HUES64 (cell line): ENCODE results near the gene JCHAIN.
"Not testable (repeated sequence)": the region's sequence is repeated elsewhere in the genome, so short reads cannot be mapped to it uniquely, and the experiment has no call there.

Source experiments
- H3K27ac ChIP-seq: 2 replicates; pipeline ENCODE4 v1.7.0; 2013; ENCODE audit warnings: low read depth, low read length, inconsistent platforms
- H3K27me3 ChIP-seq: 2 replicates; pipeline ENCODE4 v1.6.1; 2013; ENCODE audit warnings: mild to moderate bottlenecking, low read length; ENCODE audit not compliant: insufficient read depth
- H3K36me3 ChIP-seq: 2 replicates; pipeline ENCODE4 v1.6.1; 2013; ENCODE audit warnings: mild to moderate bottlenecking, low read length; ENCODE audit not compliant: insufficient read depth
- H3K4me1 ChIP-seq: 2 replicates; pipeline ENCODE4 v1.6.1; 2013; ENCODE audit warnings: mild to moderate bottlenecking, low read length, moderate library complexity; ENCODE audit not compliant: insufficient read depth
- H3K4me3 ChIP-seq: 2 replicates; pipeline ENCODE4 v1.5.1; 2013; ENCODE audit warnings: mild to moderate bottlenecking, low read length, moderate library complexity
- H3K9ac ChIP-seq: 2 replicates; pipeline ENCODE4 v1.6.1; 2013; ENCODE audit warnings: mild to moderate bottlenecking, low read depth, low read length
- H3K9me3 ChIP-seq: 2 replicates; pipeline ENCODE4 v1.6.1; 2013; ENCODE audit warnings: low read depth, low read length; ENCODE audit not compliant: insufficient read depth
- WGBS: fragments of 150-250, 120-280 bp; methylation state at CpG from one replicate; pipeline ENCODE4 v1.1.7; 2013; ENCODE audit warnings: missing lambda C conversion rate; 5-methylcytosine and 5-hydroxymethylcytosine counted together

The JCHAIN gene

GRCh38 chr4:70667740-70668535 lies 1.6 kb upstream of the JCHAIN start:
- 89% methylated on average over 2 of the region's 3 CpGs for WGBS
- Histone ChIP-seq H3K4me1 (no peaks in the 10 kb centered on the region), H3K27me3 (no peaks in the 10 kb centered on the region), H3K9ac (no peak overlapping the region), H3K4me3 (no peak overlapping the region), H3K9me3 (no peaks in the 10 kb centered on the region), H3K36me3 (no peaks in the 10 kb centered on the region), H3K27ac (no peak overlapping the region)

GRCh38 chr4:70661309-70661922 lies 4.9 kb downstream of the JCHAIN start:
- H3K27ac ChIP-seq, H3K9me3 ChIP-seq, H3K9ac ChIP-seq, H3K36me3 ChIP-seq, H3K27me3 ChIP-seq, H3K4me3 ChIP-seq, H3K4me1 ChIP-seq: not testable (repeated sequence)
- WGBS = 94% methylated on average over 4 of the region's 5 CpGs

- Histone ChIP-seq H3K4me1 (no peaks in the 10 kb centered on the region), H3K9me3 (no peaks in the 10 kb centered on the region), H3K4me3 (no peak overlapping the region), H3K36me3 (no peaks in the 10 kb centered on the region), H3K27ac (no peak overlapping the region), H3K27me3 (no peaks in the 10 kb centered on the region), H3K9ac (no peak overlapping the region)
- 84% methylated on average over 4 of the region's 4 CpGs for WGBS
Measured at GRCh38 chr4:70660106-70660505, 6.2 kb downstream of the JCHAIN start.

- no peaks in the 10 kb centered on the region for H3K4me1 ChIP-seq
- H3K4me3 ChIP-seq = no peak overlapping the region
- H3K36me3 ChIP-seq = no peaks in the 10 kb centered on the region
- 89% methylated on average over 3 of the region's 3 CpGs for WGBS
- no peak overlapping the region for H3K9ac ChIP-seq
- H3K27me3 ChIP-seq = no peaks in the 10 kb centered on the region
- no peaks in the 10 kb centered on the region for H3K9me3 ChIP-seq
- H3K27ac ChIP-seq = no peak overlapping the region
Measured at GRCh38 chr4:70658418-70658817, 7.9 kb downstream of the JCHAIN start.

- Histone ChIP-seq H3K4me1 (no peaks in the 10 kb centered on the region), H3K27ac (no peak overlapping the region), H3K9me3 (no peaks in the 10 kb centered on the region), H3K9ac (no peak overlapping the region), H3K36me3 (no peaks in the 10 kb centered on the region), H3K4me3 (no peak overlapping the region), H3K27me3 (no peaks in the 10 kb centered on the region)
- 96% methylated on average over 4 of the region's 5 CpGs for WGBS
Measured at GRCh38 chr4:70657326-70657725, 9.0 kb downstream of the JCHAIN start.

GRCh38 chr4:70654605-70655011 lies 11.7 kb downstream of the JCHAIN start:
- H3K4me1 ChIP-seq = no peaks in the 10 kb centered on the region
- no peaks in the 10 kb centered on the region for H3K9me3 ChIP-seq
- no peak overlapping the region for H3K4me3 ChIP-seq
- no peaks in the 10 kb centered on the region for H3K27me3 ChIP-seq
- no peak overlapping the region for H3K9ac ChIP-seq
- no peaks in the 10 kb centered on the region for H3K36me3 ChIP-seq
- 94% methylated on average over 3 of the region's 5 CpGs for WGBS
- H3K27ac ChIP-seq = no peak overlapping the region

GRCh38 chr4:70651864-70652506 lies 14.3 kb downstream of the JCHAIN start:
- Histone ChIP-seq H3K27ac (no peak overlapping the region), H3K4me1 (no peaks in the 10 kb centered on the region), H3K9me3 (no peaks in the 10 kb centered on the region), H3K36me3 (no peaks in the 10 kb centered on the region), H3K27me3 (no peaks in the 10 kb centered on the region), H3K9ac (no peak overlapping the region), H3K4me3 (no peak overlapping the region)
- WGBS = 47% methylated on average over 3 of the region's 4 CpGs

- not testable (repeated sequence) for H3K27me3 ChIP-seq, H3K4me1 ChIP-seq, H3K27ac ChIP-seq, H3K9me3 ChIP-seq, H3K4me3 ChIP-seq, H3K36me3 ChIP-seq, H3K9ac ChIP-seq
- 88% methylated on average over 2 of the region's 4 CpGs for WGBS
Measured at GRCh38 chr4:70650741-70651140, 15.6 kb downstream of the JCHAIN start.

GRCh38 chr4:70640192-70640591 lies 26.1 kb downstream of the JCHAIN start:
- no peaks in the 10 kb centered on the region for H3K4me1 ChIP-seq
- 85% methylated on average over 2 of the region's 2 CpGs for WGBS
- H3K36me3 ChIP-seq = no peaks in the 10 kb centered on the region

GRCh38 chr4:70637239-70637913 lies 28.9 kb downstream of the JCHAIN start:
- H3K4me3 ChIP-seq = no peak overlapping the region
- H3K9me3 ChIP-seq = no peaks in the 10 kb centered on the region
- 92% methylated on average over 5 of the region's 8 CpGs for WGBS
- H3K27ac ChIP-seq = no peak overlapping the region
- H3K36me3 ChIP-seq = no peaks in the 10 kb centered on the region
- no peak overlapping the region for H3K9ac ChIP-seq
- no peaks in the 10 kb centered on the region for H3K4me1 ChIP-seq
- H3K27me3 ChIP-seq = no peaks in the 10 kb centered on the region

More at GRCh38 chr4:70640192-70640591, 26.1 kb downstream of the JCHAIN start:
- Histone ChIP-seq H3K27ac (no peak overlapping the region), H3K27me3 (no peaks in the 10 kb centered on the region), H3K9me3 (no peaks in the 10 kb centered on the region), H3K9ac (no peak overlapping the region), H3K4me3 (no peak overlapping the region)

- Histone ChIP-seq H3K4me3 (no peak overlapping the region), H3K27me3 (no peaks in the 10 kb centered on the region), H3K36me3 (no peaks in the 10 kb centered on the region), H3K9ac (no peak overlapping the region), H3K4me1 (no peaks in the 10 kb centered on the region), H3K9me3 (no peaks in the 10 kb centered on the region), H3K27ac (no peak overlapping the region)
- 93% methylated on average over 5 of the region's 5 CpGs for WGBS
Measured at GRCh38 chr4:70634482-70634881, 31.8 kb downstream of the JCHAIN start.
